ENCODE data around the gene USP17L29.
"Not testable (repeated sequence)": the region's sequence is repeated elsewhere in the genome, so short reads cannot be mapped to it uniquely, and the experiment has no call there.

USP17L29 gene

GRCh38 chr4:9353338-9353737, at the start of gene USP17L29:
Gene USP17L29 (plus strand): TSS chr4:9353638. CDS start chr4:9353638, 0 bp downstream.
- DNase-seq, result not testable (repeated sequence)

DNA sequence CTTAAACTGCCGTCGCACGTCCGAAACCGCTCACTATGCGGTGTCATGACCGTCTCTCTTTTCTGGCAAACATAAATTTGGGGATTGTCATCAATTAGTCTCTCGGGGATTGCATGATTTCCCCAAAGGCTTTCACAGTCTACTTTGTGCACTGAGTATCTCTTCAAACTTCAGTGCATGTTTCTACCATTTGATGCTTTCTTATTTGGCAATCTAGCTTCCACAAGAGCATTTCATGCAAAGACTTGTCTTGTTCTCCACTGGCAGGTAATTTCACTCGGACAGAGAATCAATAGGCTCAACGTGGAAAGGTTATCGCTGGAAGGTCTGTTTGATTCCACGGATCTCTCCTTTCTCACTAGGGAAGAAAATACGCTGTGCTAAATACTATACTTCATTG, 29.2 kb upstream of the USP17L29 start:
- DNase-seq, result not testable (repeated sequence)

GRCh38 chr4:9324865-9325264, 28.6 kb upstream of the USP17L29 start, which contains the start of gene USP17L24:
Gene USP17L24 (plus strand): TSS chr4:9325165. CDS start chr4:9325165, 0 bp downstream.
- DNase-seq, result not testable (repeated sequence)

- not testable (repeated sequence) for DNase-seq
These were observed 23.8 kb upstream of the USP17L29 start, which contains the start of gene USP17L25 for GRCh38 chr4:9329611-9330010. Gene USP17L25 (plus strand): TSS chr4:9329911. CDS start chr4:9329911, 0 bp downstream.

- DNase-seq, result not testable (repeated sequence)
These were observed 19.1 kb upstream of the USP17L29 start, which contains the start of gene USP17L26 for GRCh38 chr4:9334358-9334757. Gene USP17L26 (plus strand): TSS chr4:9334658. CDS start chr4:9334658, 0 bp downstream.

DNA sequence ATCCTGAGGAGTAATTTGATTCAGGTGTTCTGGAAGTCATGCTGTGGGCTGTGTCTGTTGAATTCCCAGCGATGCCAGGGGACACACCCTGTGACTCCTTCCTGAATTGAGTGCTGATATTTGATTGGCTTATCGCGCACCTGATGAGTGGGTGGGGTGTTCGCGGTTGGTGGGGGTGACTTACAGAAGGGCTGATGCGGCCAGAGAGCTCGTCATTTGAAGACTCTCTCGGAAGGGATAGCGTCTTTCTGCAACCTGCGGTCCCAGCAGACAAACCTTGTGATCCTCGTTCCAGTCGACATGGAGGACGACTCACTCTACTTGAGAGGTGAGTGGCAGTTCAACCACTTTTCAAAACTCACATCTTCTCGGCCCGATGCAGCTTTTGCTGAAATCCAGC, 14.3 kb upstream of the USP17L29 start, which contains the start of gene USP17L5:
Gene USP17L5, plus strand, starts transcription at position 301 of the 400 bp plus-strand sequence. Its CDS starts 0 bp downstream, at position 301.
- DNase-seq, result not testable (repeated sequence)

DNA sequence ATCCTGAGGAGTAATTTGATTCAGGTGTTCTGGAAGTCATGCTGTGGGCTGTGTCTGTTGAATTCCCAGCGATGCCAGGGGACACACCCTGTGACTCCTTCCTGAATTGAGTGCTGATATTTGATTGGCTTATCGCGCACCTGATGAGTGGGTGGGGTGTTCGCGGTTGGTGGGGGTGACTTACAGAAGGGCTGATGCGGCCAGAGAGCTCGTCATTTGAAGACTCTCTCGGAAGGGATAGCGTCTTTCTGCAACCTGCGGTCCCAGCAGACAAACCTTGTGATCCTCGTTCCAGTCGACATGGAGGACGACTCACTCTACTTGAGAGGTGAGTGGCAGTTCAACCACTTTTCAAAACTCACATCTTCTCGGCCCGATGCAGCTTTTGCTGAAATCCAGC, 9.6 kb upstream of the USP17L29 start, which contains the start of gene USP17L27:
Gene USP17L27, plus strand, starts transcription at position 301 of the 400 bp plus-strand sequence. Its CDS starts 0 bp downstream, at position 301.
- DNase-seq, result not testable (repeated sequence)

DNA sequence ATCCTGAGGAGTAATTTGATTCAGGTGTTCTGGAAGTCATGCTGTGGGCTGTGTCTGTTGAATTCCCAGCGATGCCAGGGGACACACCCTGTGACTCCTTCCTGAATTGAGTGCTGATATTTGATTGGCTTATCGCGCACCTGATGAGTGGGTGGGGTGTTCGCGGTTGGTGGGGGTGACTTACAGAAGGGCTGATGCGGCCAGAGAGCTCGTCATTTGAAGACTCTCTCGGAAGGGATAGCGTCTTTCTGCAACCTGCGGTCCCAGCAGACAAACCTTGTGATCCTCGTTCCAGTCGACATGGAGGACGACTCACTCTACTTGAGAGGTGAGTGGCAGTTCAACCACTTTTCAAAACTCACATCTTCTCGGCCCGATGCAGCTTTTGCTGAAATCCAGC, 4.8 kb upstream of the USP17L29 start, which contains the start of gene USP17L28:
Gene USP17L28, plus strand, starts transcription at position 301 of the 400 bp plus-strand sequence. Its CDS starts 0 bp downstream, at position 301.
- DNase-seq, result not testable (repeated sequence)

GRCh38 chr4:9350866-9351265, 2.6 kb upstream of the USP17L29 start:
- not testable (repeated sequence) for DNase-seq

GRCh38 chr4:9362829-9363228, 9.4 kb downstream of the USP17L29 start, which contains the start of gene USP17L30:
Gene USP17L30 (plus strand): TSS chr4:9363129. CDS start chr4:9363129, 0 bp downstream.
- not testable (repeated sequence) for DNase-seq

GRCh38 chr4:9379881-9380280, 26.4 kb downstream of the USP17L29 start:
- DNase-seq, result not testable (repeated sequence)

DNA sequence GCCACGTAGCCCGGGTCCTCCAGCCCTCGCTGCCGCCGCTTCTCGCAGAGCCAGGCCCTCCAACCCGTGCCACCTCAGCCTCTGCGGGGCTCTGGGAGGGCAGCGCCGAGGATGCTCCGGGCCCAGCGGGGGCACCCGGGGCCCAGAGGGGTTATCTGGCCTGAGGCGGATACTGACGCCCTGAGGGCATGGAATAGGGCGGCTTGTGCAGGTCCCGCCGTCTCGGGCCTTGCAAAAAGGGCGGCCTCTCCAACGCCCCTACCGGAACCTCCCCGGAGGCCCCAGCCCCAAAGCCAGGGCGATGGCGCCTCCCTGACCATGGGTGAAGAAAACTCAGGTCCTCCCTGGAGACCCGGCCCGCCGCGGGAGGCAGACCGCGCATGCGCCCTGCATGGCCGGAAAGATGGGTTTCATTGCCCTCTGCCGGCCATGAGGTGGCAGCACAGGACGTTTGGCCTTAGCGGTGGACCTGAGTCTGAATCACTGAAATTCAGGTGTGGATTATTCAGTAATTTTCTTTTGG, 27.6 kb downstream of the USP17L29 start:
- peak; percentile 12 to 57 for DNase-seq

DNA sequence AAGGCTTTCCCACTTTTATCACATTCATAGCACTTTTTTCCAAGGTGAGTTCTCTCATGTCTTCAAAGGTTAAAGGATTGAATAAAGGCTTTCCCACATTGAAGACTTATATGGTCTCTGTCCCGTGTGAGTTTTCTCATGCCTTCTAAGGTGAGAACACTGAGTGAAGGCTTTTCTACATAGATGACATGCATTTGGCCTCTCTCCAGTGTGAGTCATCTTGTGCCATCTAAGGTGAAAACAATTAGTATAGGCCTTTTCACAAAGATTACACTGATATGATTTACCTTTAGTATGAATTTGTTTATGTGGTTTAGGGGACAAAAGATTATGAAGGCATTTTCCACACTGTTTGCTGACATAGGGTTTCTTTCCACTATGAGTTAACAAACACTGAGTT, 30.7 kb downstream of the USP17L29 start:
- DNase-seq, result no peak

DNA sequence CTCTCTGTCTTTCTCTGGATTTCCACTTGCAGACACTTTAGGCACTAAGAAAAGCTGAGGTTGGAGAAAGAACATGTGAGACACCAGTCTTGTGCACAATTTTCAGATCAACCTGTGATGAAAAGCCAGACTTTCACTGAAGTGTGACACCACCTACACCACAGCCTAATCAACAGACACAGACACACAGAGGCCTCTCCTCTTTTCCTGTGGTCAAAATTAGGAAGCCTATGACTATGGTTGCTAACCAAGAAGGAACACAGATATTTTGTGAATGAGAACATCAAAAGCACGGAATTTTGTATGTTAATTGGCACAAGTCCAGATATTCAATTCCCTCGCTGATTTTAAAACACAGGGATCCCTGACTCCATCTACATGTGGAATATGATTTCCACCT, 35.6 kb downstream of the USP17L29 start:
- DNase-seq, result not testable (repeated sequence)
